Stomach smooth muscle (tissue), 2 donors: ENCODE data around the gene CELF5.

Experiments
- H3K27ac ChIP-seq: one replicate; pipeline ENCODE4 v1.7.0; 2013; ENCODE audit warnings: mild to moderate bottlenecking, low read length, inconsistent platforms
- H3K27me3 ChIP-seq, 2 donors: one replicate each; pipeline ENCODE4 v1.7.0; 2013; ENCODE audit warnings: low read length in 2 of 2; ENCODE audit not compliant: insufficient read depth in 2 of 2, control insufficient read depth in 1 of 2
- H3K36me3 ChIP-seq, 2 donors: one replicate each; pipeline ENCODE4 v1.7.0; 2013; ENCODE audit warnings: low read length in 2 of 2; ENCODE audit not compliant: control insufficient read depth in 2 of 2, insufficient read depth in 2 of 2
- H3K4me1 ChIP-seq: one replicate; pipeline ENCODE4 v1.7.0; 2013; ENCODE audit warnings: low read length; ENCODE audit not compliant: control insufficient read depth, insufficient read depth
- H3K4me3 ChIP-seq, 2 donors: one replicate each; pipeline ENCODE4 v1.7.0; 2013; ENCODE audit warnings: low read length in 2 of 2
- H3K9ac ChIP-seq, 2 donors: one replicate each; pipeline ENCODE4 v1.7.0; 2013; ENCODE audit warnings: low read length in 2 of 2, mild to moderate bottlenecking in 1 of 2
- H3K9me3 ChIP-seq, 2 donors: one replicate each; pipeline ENCODE4 v1.7.0; 2013; ENCODE audit warnings: low read length in 2 of 2; ENCODE audit not compliant: control insufficient read depth in 2 of 2
- donor health status: healthy.
- donor health status: Pancreatic carcinoma.

CELF5 gene

GRCh38 chr19:3192228-3192635, 32.2 kb upstream of the CELF5 start:
- Histone ChIP-seq H3K4me1 (peaks cover 7% of the 10 kb centered on the region), H3K4me3 (no peak overlapping the region), H3K9ac (no peak overlapping the region), H3K36me3 (peaks cover 0 to 11% of the 10 kb centered on the region in 2 donors), H3K9me3 (no peaks in the 10 kb centered on the region), H3K27me3 (no peaks in the 10 kb centered on the region), H3K27ac (no peak overlapping the region)

GRCh38 chr19:3192684-3193083, 31.8 kb upstream of the CELF5 start:
- Histone ChIP-seq H3K27me3 (no peaks in the 10 kb centered on the region), H3K9me3 (no peaks in the 10 kb centered on the region), H3K4me3 (no peak overlapping the region), H3K27ac (no peak overlapping the region), H3K4me1 (peaks cover 4% of the 10 kb centered on the region), H3K9ac (no peak overlapping the region), H3K36me3 (peaks cover 0 to 11% of the 10 kb centered on the region in 2 donors)

DNA sequence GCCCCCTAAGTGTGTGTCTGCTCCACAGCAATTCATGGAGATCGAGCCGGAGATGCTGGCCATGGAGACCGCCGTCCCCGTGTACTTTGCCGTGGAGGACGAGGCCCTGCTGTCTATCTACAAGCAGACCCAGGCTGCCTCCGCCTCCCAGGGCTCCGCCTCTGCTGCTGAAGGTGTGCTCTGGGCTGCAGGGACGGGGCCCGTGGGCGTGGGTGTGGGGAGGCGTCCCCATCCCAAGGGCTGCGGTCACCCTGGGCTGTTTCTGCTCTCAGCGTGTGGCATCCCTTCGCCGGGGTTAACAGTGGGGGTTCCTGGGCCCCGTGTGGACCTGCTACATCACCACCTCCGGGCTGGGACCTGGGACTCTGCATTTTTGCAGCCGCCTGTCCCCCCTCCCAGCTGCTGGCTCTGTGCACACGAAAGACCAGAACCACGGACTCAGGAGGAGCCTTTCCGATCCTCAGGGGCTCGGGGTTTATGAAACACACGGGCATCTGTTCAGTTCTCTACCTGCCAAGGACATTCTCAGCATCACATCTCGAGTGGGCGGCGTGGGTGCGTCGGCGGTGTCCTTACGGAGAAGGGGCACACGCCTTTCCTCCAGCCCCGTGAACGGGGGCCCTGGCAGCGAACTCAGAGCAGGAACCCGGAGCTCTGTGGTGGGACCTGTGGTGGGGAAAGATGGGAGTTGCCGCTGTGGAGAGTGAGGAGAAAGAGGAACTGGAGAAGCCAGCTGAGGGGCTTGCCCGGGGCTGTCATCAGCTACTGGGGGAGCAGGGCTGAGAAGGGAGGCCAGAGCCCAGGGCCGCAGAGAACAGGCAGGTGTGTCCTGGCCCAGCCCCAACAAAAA, 31.0 kb upstream of the CELF5 start:
- no peak overlapping the region for H3K27ac ChIP-seq
- no peaks in the 10 kb centered on the region for H3K4me1 ChIP-seq
- H3K27me3 ChIP-seq, result no peaks in the 10 kb centered on the region
- no peak overlapping the region for H3K4me3 ChIP-seq
- H3K36me3 ChIP-seq, result peaks cover 0 to 11% of the 10 kb centered on the region in 2 donors
- no peak overlapping the region for H3K9ac ChIP-seq
- no peaks in the 10 kb centered on the region for H3K9me3 ChIP-seq

GRCh38 chr19:3194106-3195087, 30.1 kb upstream of the CELF5 start:
- no peak overlapping the region for H3K27ac ChIP-seq
- H3K9me3 ChIP-seq, result no peaks in the 10 kb centered on the region
- H3K4me1 ChIP-seq, result no peaks in the 10 kb centered on the region
- H3K27me3 ChIP-seq, result no peaks in the 10 kb centered on the region
- H3K36me3 ChIP-seq, result peaks cover 0 to 11% of the 10 kb centered on the region in 2 donors
- no peak overlapping the region for H3K9ac ChIP-seq
- no peak overlapping the region for H3K4me3 ChIP-seq

DNA sequence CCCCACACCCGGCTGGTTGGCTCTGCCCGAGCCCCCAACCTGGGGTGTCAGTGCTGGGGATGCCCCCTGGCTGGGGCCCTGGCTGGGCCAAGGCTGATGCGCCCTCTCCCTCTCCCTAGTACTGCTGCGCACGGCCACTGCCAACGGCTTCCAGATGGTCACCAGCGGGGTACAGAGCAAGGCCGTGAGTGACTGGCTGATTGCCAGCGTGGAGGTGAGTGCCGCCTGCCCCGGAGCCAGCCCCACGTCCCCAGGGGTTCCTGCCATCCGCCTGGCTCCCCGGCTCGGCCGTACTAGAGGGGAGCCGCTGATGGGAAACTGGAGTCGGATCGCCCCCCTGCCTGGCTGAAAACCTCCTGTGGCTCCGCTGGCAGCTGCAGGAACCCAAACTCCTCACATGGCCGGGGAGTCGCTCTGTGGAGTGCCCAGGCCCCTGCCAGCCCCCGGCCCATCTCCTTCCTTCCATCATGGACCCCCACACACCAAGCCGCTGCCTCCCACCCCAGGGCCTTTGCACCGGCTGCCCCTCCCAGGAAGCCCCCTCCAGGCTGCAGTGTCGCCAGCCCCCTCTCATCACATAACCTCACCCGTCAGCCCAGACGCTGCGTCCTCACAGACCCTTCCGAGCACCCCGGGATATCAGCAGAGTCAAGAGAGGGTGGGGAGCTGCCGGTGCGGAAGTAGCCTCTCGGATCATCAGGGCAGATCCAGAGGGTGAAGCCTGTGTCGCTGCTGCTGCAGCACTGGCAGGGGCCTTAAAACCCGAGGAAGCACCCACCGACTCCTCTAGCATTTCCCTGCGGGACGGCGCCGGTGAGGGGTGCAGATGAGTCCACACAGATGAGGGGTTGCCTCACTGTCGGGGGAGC, 28.2 kb upstream of the CELF5 start:
- Histone ChIP-seq H3K9ac (no peak overlapping the region), H3K27ac (no peak overlapping the region), H3K4me3 (no peak overlapping the region), H3K4me1 (no peaks in the 10 kb centered on the region), H3K27me3 (no peaks in the 10 kb centered on the region), H3K36me3 (peaks cover 0 to 11% of the 10 kb centered on the region in 2 donors), H3K9me3 (no peaks in the 10 kb centered on the region)

GRCh38 chr19:3196933-3197205, 27.6 kb upstream of the CELF5 start:
- H3K9me3 ChIP-seq, result no peaks in the 10 kb centered on the region
- H3K36me3 ChIP-seq, result peaks cover 0 to 11% of the 10 kb centered on the region in 2 donors
- H3K4me1 ChIP-seq, result no peaks in the 10 kb centered on the region
- H3K4me3 ChIP-seq, result no peak overlapping the region
- H3K27me3 ChIP-seq, result no peaks in the 10 kb centered on the region
- no peak overlapping the region for H3K27ac ChIP-seq
- H3K9ac ChIP-seq, result no peak overlapping the region

DNA sequence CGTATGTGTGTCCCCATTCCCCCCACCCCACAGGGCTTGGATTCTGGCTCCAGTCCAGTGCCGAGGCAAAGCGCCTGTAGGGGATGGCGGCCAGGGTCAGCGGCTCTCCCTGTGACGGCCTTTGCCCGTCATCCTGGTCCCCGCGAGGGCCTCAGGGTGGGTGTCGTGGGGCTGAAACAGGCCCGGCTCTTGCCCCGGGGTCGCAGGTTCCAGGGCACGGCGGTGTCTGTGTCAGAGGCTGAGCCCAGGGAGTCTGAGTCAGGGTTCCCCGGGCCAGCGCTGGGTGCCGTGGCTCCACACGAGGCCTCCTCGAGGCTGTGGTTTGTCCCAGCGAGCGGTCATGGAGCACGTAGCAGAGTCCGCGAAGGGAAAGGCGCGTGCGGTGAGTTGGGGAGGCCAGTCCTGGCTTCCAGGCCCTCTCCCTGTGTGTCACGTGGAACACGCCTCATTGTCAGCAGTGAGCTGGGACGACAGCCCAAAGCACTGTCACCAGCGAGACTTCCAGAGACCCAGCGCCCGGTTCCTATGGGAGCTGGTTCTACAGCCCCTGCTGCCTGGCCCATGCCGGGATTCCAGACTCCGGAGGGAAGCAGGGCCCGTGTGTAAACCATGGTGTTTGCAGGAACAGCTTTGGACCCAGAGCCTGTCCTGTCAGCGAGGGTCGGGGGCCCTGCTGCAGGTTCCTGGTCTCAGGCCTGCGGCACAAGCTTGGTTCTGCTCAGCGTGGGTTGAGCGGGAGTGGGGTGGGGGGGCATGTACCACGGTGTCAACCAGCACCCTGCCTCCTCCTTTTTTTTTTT, 25.4 kb upstream of the CELF5 start:
- no peak overlapping the region for H3K4me3 ChIP-seq
- no peak overlapping the region for H3K9ac ChIP-seq
- no peak overlapping the region for H3K27ac ChIP-seq
- H3K27me3 ChIP-seq, result no peaks in the 10 kb centered on the region
- no peaks in the 10 kb centered on the region for H3K9me3 ChIP-seq
- H3K36me3 ChIP-seq, result peaks cover 0 to 10% of the 10 kb centered on the region in 2 donors
- no peaks in the 10 kb centered on the region for H3K4me1 ChIP-seq

GRCh38 chr19:3201072-3201700, 23.3 kb upstream of the CELF5 start:
- Histone ChIP-seq H3K9me3 (no peaks in the 10 kb centered on the region), H3K27me3 (no peaks in the 10 kb centered on the region), H3K36me3 (peaks cover 0 to 10% of the 10 kb centered on the region in 2 donors), H3K9ac (no peak overlapping the region), H3K4me1 (no peaks in the 10 kb centered on the region), H3K27ac (no peak overlapping the region), H3K4me3 (no peak overlapping the region)

GRCh38 chr19:3201911-3202310, 22.6 kb upstream of the CELF5 start:
- Histone ChIP-seq H3K27ac (no peak overlapping the region), H3K9ac (no peak overlapping the region), H3K4me3 (no peak overlapping the region), H3K4me1 (no peaks in the 10 kb centered on the region), H3K36me3 (peaks cover under 1 to 10% of the 10 kb centered on the region in 2 donors), H3K27me3 (no peaks in the 10 kb centered on the region), H3K9me3 (no peaks in the 10 kb centered on the region)
